HepG2 (cell line): Measurements from ENCODE around the gene NDUFB6. TPM values are rescaled to one million over a fixed set of nuclear protein-coding genes. Genes with fewer than 3 reads are reported as not detected.

ENCODE experiments used
- ELF3 ChIP-seq: IDR thresholded peaks from 2 replicates; pipeline ENCODE4 v1.6.1; 2016; ENCODE audit warnings: missing genetic modification reagents, missing compliant biosample characterization
- ELK4 ChIP-seq: sonication (generic); formaldehyde crosslinking; IDR thresholded peaks from 2 replicates; pipeline ENCODE4 v1.9.0; 2021; ENCODE audit warnings: missing genetic modification reagents, borderline replicate concordance
- ESRRA ChIP-seq: sonication (generic); formaldehyde crosslinking; IDR thresholded peaks from 2 replicates; pipeline ENCODE4 v1.5.1; 2020; ENCODE audit warnings: mild to moderate bottlenecking, low read depth, missing genetic modification reagents
- FOXC1 ChIP-seq: sonication (generic); formaldehyde crosslinking; IDR thresholded peaks from 2 replicates; pipeline ENCODE4 v1.8.0; 2022; ENCODE audit warnings: mild to moderate bottlenecking, missing genetic modification reagents, borderline replicate concordance
- FOXJ3 ChIP-seq: sonication (generic); formaldehyde crosslinking; IDR thresholded peaks from 2 replicates; pipeline ENCODE4 v1.4.0; 2020; ENCODE audit warnings: missing genetic modification reagents, mild to moderate bottlenecking, borderline replicate concordance
- HBP1 ChIP-seq: IDR thresholded peaks from 2 replicates; pipeline ENCODE4 v1.6.1; 2016; ENCODE audit warnings: low read depth, control low read depth
- HHEX ChIP-seq: IDR thresholded peaks from 2 replicates; pipeline ENCODE4 v1.6.1; 2016; ENCODE audit warnings: control low read depth
- SNAPC2 ChIP-seq: sonication (generic); formaldehyde crosslinking; IDR thresholded peaks from 2 replicates; pipeline ENCODE4 v1.8.1; 2022; ENCODE audit warnings: mild to moderate bottlenecking, missing genetic modification reagents
- SP1 ChIP-seq, 2 experiments: fragments of 450-650 bp in 1 of 2; sonication (generic) in 1 of 2; formaldehyde crosslinking in 1 of 2; IDR thresholded peaks; 2 replicates each; pipeline versions ENCODE4 v1.4.0 to v1.6.1; 2016 to 2020; ENCODE audit warnings: missing genetic modification reagents in 1 of 2
- SUZ12 ChIP-seq: fragments of 150-350 bp; IDR thresholded peaks from 2 replicates; pipeline ENCODE4 v1.6.1; 2014; ENCODE audit warnings: low read depth, low read length
- TBP ChIP-seq: sonication (generic); formaldehyde crosslinking; IDR thresholded peaks from 2 replicates; pipeline ENCODE4 v1.5.0; 2020; ENCODE audit warnings: missing genetic modification reagents
- TBX3 ChIP-seq: fragments of 450-650 bp; IDR thresholded peaks from 2 replicates; pipeline ENCODE4 v1.6.1; 2017; ENCODE audit warnings: antibody characterized with exemption, mild to moderate bottlenecking, inconsistent platforms, borderline replicate concordance
- ZFP36 ChIP-seq: fragments of 150-350 bp; IDR thresholded peaks from 2 replicates; pipeline ENCODE4 v1.6.1; 2018; ENCODE audit warnings: borderline replicate concordance, low read length, low read depth; ENCODE audit not compliant: partially characterized antibody
- ZFP91 ChIP-seq: sonication (generic); formaldehyde crosslinking; IDR thresholded peaks from 2 replicates; pipeline ENCODE4 v1.9.0; 2022; ENCODE audit warnings: missing genetic modification reagents, mild to moderate bottlenecking, borderline replicate concordance
- ZFY ChIP-seq: sonication (generic); formaldehyde crosslinking; IDR thresholded peaks from 2 replicates; pipeline ENCODE4 v1.4.0; 2020; ENCODE audit warnings: missing genetic modification reagents
- ZHX1 ChIP-seq: sonication (generic); formaldehyde crosslinking; IDR thresholded peaks from 2 replicates; pipeline ENCODE4 v1.8.1; 2022; ENCODE audit warnings: low read depth, mild to moderate bottlenecking, missing genetic modification reagents
- ZNF501 ChIP-seq: sonication (generic); formaldehyde crosslinking; IDR thresholded peaks from 2 replicates; pipeline ENCODE4 v1.5.1; 2020; ENCODE audit warnings: mild to moderate bottlenecking, moderate library complexity, missing genetic modification reagents
- ZNF878 ChIP-seq: sonication (generic); formaldehyde crosslinking; IDR thresholded peaks from 2 replicates; pipeline ENCODE4 v1.8.1; 2023; ENCODE audit warnings: mild to moderate bottlenecking, missing genetic modification reagents, moderate library complexity
- polyA plus RNA-seq, 8 experiments: library from polyadenylated mRNA; depleted of rRNA in 3 of 8; stranded (reverse) in 7 of 8; unstranded in 1 of 8; fragments of >200 nt; fragmentation: Illumina TruSeq in 4 of 8; extraction: Trizol in 4 of 8; gene quantifications; 2 replicates each; pipeline versions ENCODE4 v1.2.1 to v1.2.3, GENCODE V29; 2011 to 2016; ENCODE audit warnings: low read depth in 4 of 8, missing spikeins in 1 of 8, mixed read lengths in 1 of 8; ENCODE audit not compliant: insufficient read depth in 1 of 8
- total RNA-seq, 5 experiments: library from RNA; depleted of rRNA; stranded (reverse); fragments of >200 nt; fragmentation: Illumina TruSeq; extraction: Trizol; gene quantifications; 2 replicates each; pipeline ENCODE4 v1.2.3, GENCODE V29; 2016; ENCODE audit warnings: low read depth in 1 of 5
- TF ChIP-seq, protein P1 (sequence below): sonication (generic); formaldehyde crosslinking; IDR thresholded peaks from 2 replicates; pipeline ENCODE4 v1.4.0; 2020; ENCODE audit warnings: missing genetic modification reagents

The NDUFB6 gene
- total and polyA plus RNA-seq, 2 of the 13 experiments (the other 11 are each of a cell fraction or from before 2014, with no cell fraction given) = 31.2 to 81.9 TPM

DNA sequence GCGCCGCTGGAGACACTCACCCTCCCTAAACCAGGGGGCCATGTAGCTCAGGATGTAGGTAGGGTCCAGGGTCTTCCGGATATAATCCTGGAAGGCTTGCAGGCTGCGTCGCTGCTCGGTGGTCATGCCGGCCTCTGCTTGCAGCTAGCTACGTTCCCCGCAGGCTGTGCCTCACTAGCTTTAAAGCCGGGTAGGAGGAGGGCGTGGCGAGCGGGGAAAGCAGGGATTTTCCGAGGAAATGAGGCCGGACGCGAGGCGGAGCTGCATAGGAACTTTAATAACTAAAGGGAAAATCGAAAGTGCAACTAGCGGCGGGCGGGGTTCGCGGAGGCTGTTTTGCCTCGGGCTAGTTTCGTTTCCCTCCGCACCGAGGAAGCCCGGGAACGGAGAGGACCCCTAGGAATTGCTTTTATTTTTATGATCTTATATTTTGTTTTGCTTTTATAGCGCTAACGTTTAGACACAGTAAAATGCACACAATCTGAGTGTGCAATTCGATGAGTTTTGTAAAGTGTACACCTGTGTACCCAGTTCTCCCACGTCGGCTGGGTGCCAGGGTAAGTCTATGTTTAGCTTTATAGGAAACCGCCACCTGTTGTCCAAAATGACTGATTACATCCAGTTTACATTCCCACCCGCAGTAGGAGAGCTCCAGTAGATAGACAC lies 46.8 kb downstream of the NDUFB6 start, which contains the start of gene RIGI (continued):
- peak; percentile 81 for TF ChIP-seq ZNF501 (CRISPR knock-in tag)
- no peak for TF ChIP-seq SUZ12
- no peak for TF ChIP-seq ZNF878 (CRISPR knock-in tag)
- no peak for TF ChIP-seq TBX3
- peak; percentile 36; the same call in 1 of the 2 replicates for TF ChIP-seq ZFY (CRISPR knock-in tag)
- 0 out of 2 replicates have a peak, but pooled peaks have one; percentile 38 for TF ChIP-seq FOXC1 (CRISPR knock-in tag)
- TF ChIP-seq, protein P1, sequence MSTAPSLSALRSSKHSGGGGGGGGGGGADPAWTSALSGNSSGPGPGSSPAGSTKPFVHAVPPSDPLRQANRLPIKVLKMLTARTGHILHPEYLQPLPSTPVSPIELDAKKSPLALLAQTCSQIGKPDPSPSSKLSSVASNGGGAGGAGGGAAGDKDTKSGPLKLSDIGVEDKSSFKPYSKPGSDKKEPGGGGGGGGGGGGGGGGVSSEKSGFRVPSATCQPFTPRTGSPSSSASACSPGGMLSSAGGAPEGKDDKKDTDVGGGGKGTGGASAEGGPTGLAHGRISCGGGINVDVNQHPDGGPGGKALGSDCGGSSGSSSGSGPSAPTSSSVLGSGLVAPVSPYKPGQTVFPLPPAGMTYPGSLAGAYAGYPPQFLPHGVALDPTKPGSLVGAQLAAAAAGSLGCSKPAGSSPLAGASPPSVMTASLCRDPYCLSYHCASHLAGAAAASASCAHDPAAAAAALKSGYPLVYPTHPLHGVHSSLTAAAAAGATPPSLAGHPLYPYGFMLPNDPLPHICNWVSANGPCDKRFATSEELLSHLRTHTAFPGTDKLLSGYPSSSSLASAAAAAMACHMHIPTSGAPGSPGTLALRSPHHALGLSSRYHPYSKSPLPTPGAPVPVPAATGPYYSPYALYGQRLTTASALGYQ = peak; percentile 70
- TF ChIP-seq ELF3 (CRISPR knock-in tag) = 0 out of 2 replicates have a peak, but pooled peaks have one; percentile 20
- TF ChIP-seq SNAPC2 (CRISPR knock-in tag) = peak; percentile 80; the same call in 1 of the 2 replicates
- no peak for TF ChIP-seq ZFP36
- no peak for TF ChIP-seq ELK4 (CRISPR knock-in tag)
- 0 out of 2 replicates have a peak, but pooled peaks have one; percentile 41 for TF ChIP-seq HBP1 (CRISPR knock-in tag)
- no peak for TF ChIP-seq SP1 (IDR thresholded peaks at IDR 0.05)
- peak; percentile 32; the same call in 1 of the 2 replicates for TF ChIP-seq SP1 (CRISPR knock-in tag; IDR thresholded peaks at IDR 0.05)
- TF ChIP-seq TBP = no peak
- TF ChIP-seq ZHX1 (CRISPR knock-in tag) = no peak
- TF ChIP-seq FOXJ3 (CRISPR knock-in tag) = peak; percentile 62; the same call in 1 of the 2 replicates
- no peak for TF ChIP-seq ESRRA (CRISPR knock-in tag)
- no peak for TF ChIP-seq HHEX (CRISPR knock-in tag)
- peak; percentile 34; the same call in 1 of the 2 replicates for TF ChIP-seq ZFP91
